ENCODE data around the gene STIM1.

Gene STIM1

GRCh38 chr11:3866836-3867208, 11.4 kb downstream of the STIM1 start:
- H3K27ac ChIP-seq (ENCODE audit: low read depth, low read length) = no peak overlapping the region
- H3K9me3 ChIP-seq (ENCODE audit: insufficient read depth, low read length) = no peaks in the 10 kb centered on the region
- TF ChIP-seq EZH2phosphoT487 (conservative IDR thresholded peaks at IDR 0.05; ENCODE audit: low read length) = no peak
- TF ChIP-seq CTCF (IDR thresholded peaks at IDR 0.05; ENCODE audit: insufficient read depth, low read length, poor library complexity, severe bottlenecking) = no peak
- no peaks in the 10 kb centered on the region for H4K20me1 ChIP-seq (ENCODE audit: low read depth, low read length)
- H3K9me2 ChIP-seq (replicated peaks; ENCODE audit: insufficient read depth, low read length) = no peaks in the 10 kb centered on the region
- no peaks in the 10 kb centered on the region for H3K36me3 ChIP-seq (ENCODE audit: low read length)
- no peaks in the 10 kb centered on the region for H3F3A ChIP-seq (ENCODE audit: insufficient read depth)
- H2AFZ ChIP-seq (ENCODE audit: low read depth, low read length, severe bottlenecking) = no peak overlapping the region
- no peaks in the 10 kb centered on the region for H3K27me3 ChIP-seq (ENCODE audit: low read length)
- H3K79me2 ChIP-seq (ENCODE audit: insufficient read depth, low read length) = peaks cover 18% of the 10 kb centered on the region; the same call in 1 of the 2 replicates
- no peak overlapping the region for H3K9ac ChIP-seq (ENCODE audit: low read length)
- H3K4me2 ChIP-seq (ENCODE audit: low read depth, low read length, poor library complexity, severe bottlenecking) = no peak overlapping the region
- no peak overlapping the region for H3K4me3 ChIP-seq (ENCODE audit: insufficient read depth, low read length, poor library complexity, severe bottlenecking)

- H3K27ac ChIP-seq (ENCODE audit: low read depth, low read length) = no peak overlapping the region
- no peak overlapping the region for H3K4me3 ChIP-seq (ENCODE audit: insufficient read depth, low read length, poor library complexity, severe bottlenecking)
- no peaks in the 10 kb centered on the region for H3K9me3 ChIP-seq (ENCODE audit: insufficient read depth, low read length)
- no peaks in the 10 kb centered on the region for H4K20me1 ChIP-seq (ENCODE audit: low read depth, low read length)
- H3K9me2 ChIP-seq (replicated peaks; ENCODE audit: insufficient read depth, low read length) = no peaks in the 10 kb centered on the region
- H3K36me3 ChIP-seq (ENCODE audit: low read length) = no peaks in the 10 kb centered on the region
- H3K79me2 ChIP-seq (ENCODE audit: insufficient read depth, low read length) = peaks cover 14% of the 10 kb centered on the region; the same call in 1 of the 2 replicates
- TF ChIP-seq EZH2phosphoT487 (conservative IDR thresholded peaks at IDR 0.05; ENCODE audit: low read length) (no peak), CTCF (IDR thresholded peaks at IDR 0.05; ENCODE audit: insufficient read depth, low read length, poor library complexity, severe bottlenecking) (no peak)
- H3F3A ChIP-seq (ENCODE audit: insufficient read depth) = no peaks in the 10 kb centered on the region
- no peaks in the 10 kb centered on the region for H3K27me3 ChIP-seq (ENCODE audit: low read length)
- H3K9ac ChIP-seq (ENCODE audit: low read length) = no peak overlapping the region
- H3K4me2 ChIP-seq (ENCODE audit: low read depth, low read length, poor library complexity, severe bottlenecking) = no peak overlapping the region
- H2AFZ ChIP-seq (ENCODE audit: low read depth, low read length, severe bottlenecking) = no peak overlapping the region
These were observed 12.0 kb downstream of the STIM1 start for GRCh38 chr11:3867209-3868091.

- no peaks in the 10 kb centered on the region for H3K9me2 ChIP-seq (replicated peaks; ENCODE audit: insufficient read depth, low read length)
- no peaks in the 10 kb centered on the region for H3K27me3 ChIP-seq (ENCODE audit: low read length)
- H3K27ac ChIP-seq (ENCODE audit: low read depth, low read length) = no peak overlapping the region
- H3K79me2 ChIP-seq (ENCODE audit: insufficient read depth, low read length) = peaks cover 3% of the 10 kb centered on the region
- H4K20me1 ChIP-seq (ENCODE audit: low read depth, low read length) = peaks cover 11% of the 10 kb centered on the region; the same call in 1 of the 2 replicates
- no peak overlapping the region for H3K4me2 ChIP-seq (ENCODE audit: low read depth, low read length, poor library complexity, severe bottlenecking)
- no peak for TF ChIP-seq EZH2phosphoT487 (conservative IDR thresholded peaks at IDR 0.05; ENCODE audit: low read length)
- no peak for TF ChIP-seq CTCF (IDR thresholded peaks at IDR 0.05; ENCODE audit: insufficient read depth, low read length, poor library complexity, severe bottlenecking)
- H3K36me3 ChIP-seq (ENCODE audit: low read length) = no peaks in the 10 kb centered on the region
- no peak overlapping the region for H2AFZ ChIP-seq (ENCODE audit: low read depth, low read length, severe bottlenecking)
- H3K9ac ChIP-seq (ENCODE audit: low read length) = no peak overlapping the region
- no peaks in the 10 kb centered on the region for H3F3A ChIP-seq (ENCODE audit: insufficient read depth)
- no peaks in the 10 kb centered on the region for H3K9me3 ChIP-seq (ENCODE audit: insufficient read depth, low read length)
- no peak overlapping the region for H3K4me3 ChIP-seq (ENCODE audit: insufficient read depth, low read length, poor library complexity, severe bottlenecking)
These were observed 18.4 kb downstream of the STIM1 start for GRCh38 chr11:3873712-3874349.

Measured in SU-DHL-6 (cell line).